WTC11 (cell line): ENCODE measurements around the gene PCNX3. TPM values are rescaled to one million over a fixed set of nuclear protein-coding genes. Genes with fewer than 3 reads are reported as not detected.

ENCODE experiments used
- ATAC-seq: fragments of 200-7000 bp; cut with Tn5 transposase; 2 replicates; pipeline ENCODE4 v1.10.0; 2021; ENCODE audit warnings: mild to moderate bottlenecking, moderate library complexity
- CTCF ChIA-PET: fragments of 300-600 bp; sonication (Branson Sonifier 250); formaldehyde crosslinking; loops from one replicate; lab custom pipeline; 2021; ENCODE audit warnings: antibody characterized with exemption; lab: Charles Lee
- POLR2A ChIA-PET: fragments of 350-600 bp; sonication (Branson Sonifier 250); formaldehyde crosslinking; loops from one replicate; lab custom pipeline; 2021; ENCODE audit warnings: antibody characterized with exemption; lab: Charles Lee
- DNase-seq: peaks from one replicate; pipeline ENCODE4 v3.0.0; 2021; ENCODE audit warnings: low spot score
- H3K27ac Mint-ChIP-seq: 2 replicates; pipeline ENCODE4 v1.8.0; 2021; ENCODE audit warnings: mixed read lengths
- H3K27me3 Mint-ChIP-seq: 2 replicates; pipeline ENCODE4 v1.8.0; 2021; ENCODE audit warnings: low read depth, mild to moderate bottlenecking, moderate library complexity, mixed read lengths
- H3K36me3 Mint-ChIP-seq: 2 replicates; pipeline ENCODE4 v1.8.0; 2021; ENCODE audit warnings: mixed read lengths
- H3K4me1 Mint-ChIP-seq: 2 replicates; pipeline ENCODE4 v1.8.0; 2022; ENCODE audit warnings: mixed read lengths
- H3K4me3 Mint-ChIP-seq: 2 replicates; pipeline ENCODE4 v1.8.0; 2021; ENCODE audit warnings: mild to moderate bottlenecking, moderate library complexity, mixed read lengths
- H3K9me3 Mint-ChIP-seq: 2 replicates; pipeline ENCODE4 v1.8.0; 2021; ENCODE audit warnings: mixed read lengths
- ATF2 ChIP-seq: sonication (generic); formaldehyde crosslinking; IDR thresholded peaks from 2 replicates; pipeline ENCODE4 v1.8.1; 2022; ENCODE audit warnings: low read depth, missing genetic modification reagents, borderline replicate concordance
- CDX4 ChIP-seq: fragments of 250-450 bp; sonication (Bioruptor Pico); IDR thresholded peaks from 2 replicates; pipeline ENCODE4 v1.9.0; 2021; ENCODE audit warnings: moderate library complexity, mild to moderate bottlenecking, inconsistent platforms, borderline replicate concordance
- FOXK1 ChIP-seq: sonication (generic); formaldehyde crosslinking; IDR thresholded peaks from 2 replicates; pipeline ENCODE4 v1.8.0; 2022; ENCODE audit warnings: mild to moderate bottlenecking, moderate library complexity, missing genetic modification reagents
- FOXP1 ChIP-seq: sonication (generic); formaldehyde crosslinking; IDR thresholded peaks from 2 replicates; pipeline ENCODE4 v1.8.0; 2022; ENCODE audit warnings: missing genetic modification reagents, mild to moderate bottlenecking, moderate library complexity, borderline replicate concordance
- GRHL2 ChIP-seq: fragments of 250-450 bp; sonication (Bioruptor Pico); IDR thresholded peaks from 2 replicates; pipeline ENCODE4 v1.8.0; 2022; ENCODE audit warnings: mild to moderate bottlenecking, moderate library complexity; ENCODE audit not compliant: insufficient replicate concordance, severe bottlenecking
- MXD4 ChIP-seq: fragments of 250-450 bp; sonication (Bioruptor Pico); IDR thresholded peaks from 2 replicates; pipeline ENCODE4 v1.8.0; 2021; ENCODE audit warnings: mild to moderate bottlenecking, moderate library complexity, borderline replicate concordance
- MYBL2 ChIP-seq: sonication (generic); formaldehyde crosslinking; IDR thresholded peaks from 2 replicates; pipeline ENCODE4 v1.8.1; 2023; ENCODE audit warnings: mild to moderate bottlenecking, moderate library complexity, missing genetic modification reagents
- NR2C2 ChIP-seq: sonication (generic); formaldehyde crosslinking; IDR thresholded peaks from 2 replicates; pipeline ENCODE4 v1.8.0; 2022; ENCODE audit warnings: mild to moderate bottlenecking, missing genetic modification reagents
- OVOL2 ChIP-seq: fragments of 250-450 bp; sonication (Bioruptor Pico); IDR thresholded peaks from 2 replicates; pipeline ENCODE4 v1.9.0; 2021; ENCODE audit warnings: mild to moderate bottlenecking, borderline replicate concordance
- SMAD3 ChIP-seq: sonication (generic); formaldehyde crosslinking; IDR thresholded peaks from 2 replicates; pipeline ENCODE4 v1.8.0; 2022; ENCODE audit warnings: missing genetic modification reagents, mild to moderate bottlenecking, borderline replicate concordance
- SMAD4 ChIP-seq: sonication (generic); formaldehyde crosslinking; IDR thresholded peaks from 2 replicates; pipeline ENCODE4 v1.8.0; 2022; ENCODE audit warnings: mild to moderate bottlenecking, missing genetic modification reagents
- ZNF396 ChIP-seq: fragments of 250-450 bp; sonication (Bioruptor Pico); IDR thresholded peaks from 2 replicates; pipeline ENCODE4 v1.8.0; 2021; ENCODE audit warnings: mild to moderate bottlenecking, moderate library complexity, borderline replicate concordance
- ZNF416 ChIP-seq: fragments of 250-450 bp; sonication (Bioruptor Pico); IDR thresholded peaks from 2 replicates; pipeline ENCODE4 v1.9.0; 2021; ENCODE audit warnings: mild to moderate bottlenecking, inconsistent platforms
- ZNF671 ChIP-seq: fragments of 250-450 bp; sonication (Bioruptor Pico); IDR thresholded peaks from 2 replicates; pipeline ENCODE4 v1.8.0; 2021; ENCODE audit warnings: mild to moderate bottlenecking
- total RNA-seq: library from RNA; stranded (reverse); gene quantifications from 3 replicates; pipeline ENCODE4 v1.2.3, GENCODE V29; 2021
- TF ChIP-seq, protein P1 (sequence below): sonication (generic); formaldehyde crosslinking; conservative IDR thresholded peaks from 2 replicates; pipeline ENCODE4 v1.8.1; 2022; ENCODE audit warnings: mild to moderate bottlenecking, missing genetic modification reagents
- TF ChIP-seq, protein P2 (sequence below): sonication (generic); formaldehyde crosslinking; IDR thresholded peaks from 2 replicates; pipeline ENCODE4 v1.8.1; 2022; ENCODE audit warnings: mild to moderate bottlenecking, moderate library complexity, missing genetic modification reagents
- TF ChIP-seq, protein P3 (sequence below): sonication (generic); formaldehyde crosslinking; IDR thresholded peaks from 2 replicates; pipeline ENCODE4 v1.8.1; 2023; ENCODE audit warnings: mild to moderate bottlenecking, missing genetic modification reagents, moderate library complexity
- TF ChIP-seq, protein P4 (sequence below): sonication (generic); formaldehyde crosslinking; IDR thresholded peaks from 2 replicates; pipeline ENCODE4 v1.8.0; 2023; ENCODE audit warnings: missing genetic modification reagents
- TF ChIP-seq, protein P5 (sequence below): sonication (generic); formaldehyde crosslinking; IDR thresholded peaks from 2 replicates; pipeline ENCODE4 v1.8.1; 2023; ENCODE audit warnings: mild to moderate bottlenecking, missing genetic modification reagents, borderline replicate concordance
- TF ChIP-seq, protein P6 (sequence below): sonication (generic); formaldehyde crosslinking; conservative IDR thresholded peaks from 2 replicates; pipeline ENCODE4 v1.8.1; 2023; ENCODE audit warnings: mild to moderate bottlenecking, low read depth, missing genetic modification reagents, moderate library complexity

The PCNX3 gene
- total RNA-seq, 1 experiment from 2014 or later = 51.6 TPM

GRCh38 chr11:65609665-65610064 is 5.9 kb upstream of the PCNX3 start:
- TF ChIP-seq CDX4 (CRISPR knock-in tag) (no peak), MXD4 (CRISPR knock-in tag) (no peak), ZNF396 (no peak)
- TF ChIP-seq, protein P1, sequence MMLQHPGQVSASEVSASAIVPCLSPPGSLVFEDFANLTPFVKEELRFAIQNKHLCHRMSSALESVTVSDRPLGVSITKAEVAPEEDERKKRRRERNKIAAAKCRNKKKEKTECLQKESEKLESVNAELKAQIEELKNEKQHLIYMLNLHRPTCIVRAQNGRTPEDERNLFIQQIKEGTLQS (CRISPR knock-in tag) = no peak
- TF ChIP-seq, protein P2, sequence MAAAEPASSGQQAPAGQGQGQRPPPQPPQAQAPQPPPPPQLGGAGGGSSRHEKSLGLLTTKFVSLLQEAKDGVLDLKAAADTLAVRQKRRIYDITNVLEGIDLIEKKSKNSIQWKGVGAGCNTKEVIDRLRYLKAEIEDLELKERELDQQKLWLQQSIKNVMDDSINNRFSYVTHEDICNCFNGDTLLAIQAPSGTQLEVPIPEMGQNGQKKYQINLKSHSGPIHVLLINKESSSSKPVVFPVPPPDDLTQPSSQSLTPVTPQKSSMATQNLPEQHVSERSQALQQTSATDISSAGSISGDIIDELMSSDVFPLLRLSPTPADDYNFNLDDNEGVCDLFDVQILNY (CRISPR knock-in tag) = no peak
- Mint-ChIP-seq H3K27ac (peak overlapping the region; percentile 57; the same call in 1 of the 2 replicates), H3K36me3 (peaks cover 6% of the 10 kb centered on the region), H3K4me3 (no peak overlapping the region), H3K27me3 (no peaks in the 10 kb centered on the region; the same call in 1 of the 2 replicates), H3K4me1 (peaks cover 29% of the 10 kb centered on the region), H3K9me3 (no peaks in the 10 kb centered on the region)
- CTCF ChIA-PET = interaction anchor here (1.1 to 16.2 kb wide), 2 partner anchors 19 to 69 kb away, joined by 3 to 311 read pairs; partner anchors contain the start of gene KCNK7
- DNase-seq (no peak), ATAC-seq (no peak)
- POLR2A ChIA-PET = no interaction called here

DNA sequence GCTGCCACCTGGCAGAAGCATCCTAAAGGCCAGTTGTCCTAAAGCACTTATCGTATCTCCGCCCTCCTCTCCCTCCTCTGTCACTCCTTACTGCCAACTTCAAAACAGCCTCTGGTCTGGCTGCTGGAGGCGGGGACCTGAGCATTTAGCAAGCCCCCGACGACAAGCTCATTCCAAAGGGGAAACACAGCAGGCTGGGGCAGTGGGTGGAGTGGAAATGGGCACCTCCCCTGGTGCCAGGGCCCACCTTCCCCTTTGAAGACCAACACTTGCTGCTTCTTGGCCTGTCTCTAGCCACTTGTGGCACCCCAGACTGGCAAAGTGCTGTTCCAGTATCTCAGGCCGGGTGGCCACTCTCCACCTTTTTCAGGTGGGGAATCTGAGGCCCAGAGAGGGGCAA is 5.2 kb upstream of the PCNX3 start:
- Mint-ChIP-seq H3K27ac (peak overlapping the region; percentile 57; the same call in 1 of the 2 replicates), H3K4me3 (no peak overlapping the region), H3K9me3 (no peaks in the 10 kb centered on the region), H3K4me1 (peaks cover 29% of the 10 kb centered on the region), H3K27me3 (no peaks in the 10 kb centered on the region; the same call in none of the 2 replicates)
- TF ChIP-seq FOXP1 (CRISPR knock-in tag) = no peak
- no peak for TF ChIP-seq MYBL2 (CRISPR knock-in tag)
- TF ChIP-seq, protein P3, sequence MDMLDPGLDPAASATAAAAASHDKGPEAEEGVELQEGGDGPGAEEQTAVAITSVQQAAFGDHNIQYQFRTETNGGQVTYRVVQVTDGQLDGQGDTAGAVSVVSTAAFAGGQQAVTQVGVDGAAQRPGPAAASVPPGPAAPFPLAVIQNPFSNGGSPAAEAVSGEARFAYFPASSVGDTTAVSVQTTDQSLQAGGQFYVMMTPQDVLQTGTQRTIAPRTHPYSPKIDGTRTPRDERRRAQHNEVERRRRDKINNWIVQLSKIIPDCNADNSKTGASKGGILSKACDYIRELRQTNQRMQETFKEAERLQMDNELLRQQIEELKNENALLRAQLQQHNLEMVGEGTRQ (CRISPR knock-in tag) = no peak
- TF ChIP-seq SMAD4 = no peak
- no peak for TF ChIP-seq OVOL2
- no peak for TF ChIP-seq GRHL2 (CRISPR knock-in tag)
- TF ChIP-seq FOXK1 = no peak
- TF ChIP-seq, protein P4, sequence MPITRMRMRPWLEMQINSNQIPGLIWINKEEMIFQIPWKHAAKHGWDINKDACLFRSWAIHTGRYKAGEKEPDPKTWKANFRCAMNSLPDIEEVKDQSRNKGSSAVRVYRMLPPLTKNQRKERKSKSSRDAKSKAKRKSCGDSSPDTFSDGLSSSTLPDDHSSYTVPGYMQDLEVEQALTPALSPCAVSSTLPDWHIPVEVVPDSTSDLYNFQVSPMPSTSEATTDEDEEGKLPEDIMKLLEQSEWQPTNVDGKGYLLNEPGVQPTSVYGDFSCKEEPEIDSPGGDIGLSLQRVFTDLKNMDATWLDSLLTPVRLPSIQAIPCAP (CRISPR knock-in tag) = no peak
- TF ChIP-seq ATF2 (CRISPR knock-in tag) = no peak
- TF ChIP-seq, protein P5, sequence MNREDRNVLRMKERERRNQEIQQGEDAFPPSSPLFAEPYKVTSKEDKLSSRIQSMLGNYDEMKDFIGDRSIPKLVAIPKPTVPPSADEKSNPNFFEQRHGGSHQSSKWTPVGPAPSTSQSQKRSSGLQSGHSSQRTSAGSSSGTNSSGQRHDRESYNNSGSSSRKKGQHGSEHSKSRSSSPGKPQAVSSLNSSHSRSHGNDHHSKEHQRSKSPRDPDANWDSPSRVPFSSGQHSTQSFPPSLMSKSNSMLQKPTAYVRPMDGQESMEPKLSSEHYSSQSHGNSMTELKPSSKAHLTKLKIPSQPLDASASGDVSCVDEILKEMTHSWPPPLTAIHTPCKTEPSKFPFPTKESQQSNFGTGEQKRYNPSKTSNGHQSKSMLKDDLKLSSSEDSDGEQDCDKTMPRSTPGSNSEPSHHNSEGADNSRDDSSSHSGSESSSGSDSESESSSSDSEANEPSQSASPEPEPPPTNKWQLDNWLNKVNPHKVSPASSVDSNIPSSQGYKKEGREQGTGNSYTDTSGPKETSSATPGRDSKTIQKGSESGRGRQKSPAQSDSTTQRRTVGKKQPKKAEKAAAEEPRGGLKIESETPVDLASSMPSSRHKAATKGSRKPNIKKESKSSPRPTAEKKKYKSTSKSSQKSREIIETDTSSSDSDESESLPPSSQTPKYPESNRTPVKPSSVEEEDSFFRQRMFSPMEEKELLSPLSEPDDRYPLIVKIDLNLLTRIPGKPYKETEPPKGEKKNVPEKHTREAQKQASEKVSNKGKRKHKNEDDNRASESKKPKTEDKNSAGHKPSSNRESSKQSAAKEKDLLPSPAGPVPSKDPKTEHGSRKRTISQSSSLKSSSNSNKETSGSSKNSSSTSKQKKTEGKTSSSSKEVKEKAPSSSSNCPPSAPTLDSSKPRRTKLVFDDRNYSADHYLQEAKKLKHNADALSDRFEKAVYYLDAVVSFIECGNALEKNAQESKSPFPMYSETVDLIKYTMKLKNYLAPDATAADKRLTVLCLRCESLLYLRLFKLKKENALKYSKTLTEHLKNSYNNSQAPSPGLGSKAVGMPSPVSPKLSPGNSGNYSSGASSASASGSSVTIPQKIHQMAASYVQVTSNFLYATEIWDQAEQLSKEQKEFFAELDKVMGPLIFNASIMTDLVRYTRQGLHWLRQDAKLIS = no peak
- TF ChIP-seq, protein P6, sequence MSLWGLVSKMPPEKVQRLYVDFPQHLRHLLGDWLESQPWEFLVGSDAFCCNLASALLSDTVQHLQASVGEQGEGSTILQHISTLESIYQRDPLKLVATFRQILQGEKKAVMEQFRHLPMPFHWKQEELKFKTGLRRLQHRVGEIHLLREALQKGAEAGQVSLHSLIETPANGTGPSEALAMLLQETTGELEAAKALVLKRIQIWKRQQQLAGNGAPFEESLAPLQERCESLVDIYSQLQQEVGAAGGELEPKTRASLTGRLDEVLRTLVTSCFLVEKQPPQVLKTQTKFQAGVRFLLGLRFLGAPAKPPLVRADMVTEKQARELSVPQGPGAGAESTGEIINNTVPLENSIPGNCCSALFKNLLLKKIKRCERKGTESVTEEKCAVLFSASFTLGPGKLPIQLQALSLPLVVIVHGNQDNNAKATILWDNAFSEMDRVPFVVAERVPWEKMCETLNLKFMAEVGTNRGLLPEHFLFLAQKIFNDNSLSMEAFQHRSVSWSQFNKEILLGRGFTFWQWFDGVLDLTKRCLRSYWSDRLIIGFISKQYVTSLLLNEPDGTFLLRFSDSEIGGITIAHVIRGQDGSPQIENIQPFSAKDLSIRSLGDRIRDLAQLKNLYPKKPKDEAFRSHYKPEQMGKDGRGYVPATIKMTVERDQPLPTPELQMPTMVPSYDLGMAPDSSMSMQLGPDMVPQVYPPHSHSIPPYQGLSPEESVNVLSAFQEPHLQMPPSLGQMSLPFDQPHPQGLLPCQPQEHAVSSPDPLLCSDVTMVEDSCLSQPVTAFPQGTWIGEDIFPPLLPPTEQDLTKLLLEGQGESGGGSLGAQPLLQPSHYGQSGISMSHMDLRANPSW (CRISPR knock-in tag) = no peak
- TF ChIP-seq, protein P1 (CRISPR knock-in tag) = no peak
- no peak for TF ChIP-seq MXD4 (CRISPR knock-in tag)
- no peak for TF ChIP-seq ZNF671
- TF ChIP-seq ZNF416 (CRISPR knock-in tag) = no peak
- TF ChIP-seq NR2C2 = no peak
- TF ChIP-seq SMAD3 (CRISPR knock-in tag) = no peak
- TF ChIP-seq, all 79 proteins: peak for 0
- ChIA-PET POLR2A (no interaction called here), CTCF (interaction anchor here (0.6 to 16.2 kb wide), 3 partner anchors 15 to 70 kb away, joined by 4 to 311 read pairs (median 5); partner anchors contain the start of gene KCNK7)
- ATAC-seq (no peak), DNase-seq (no peak)
- peaks cover 6% of the 10 kb centered on the region for H3K36me3 Mint-ChIP-seq
